Hepatocyte (in vitro differentiated cells): Measurements from ENCODE around the gene MBNL3. TPM values are rescaled to one million over a fixed set of nuclear protein-coding genes. Genes with fewer than 3 reads are reported as not detected.

ENCODE experiments used
- DNase-seq: peaks from one replicate; pipeline ENCODE4 v3.0.0-alpha.2; 2016; ENCODE audit warnings: low spot score
- H2AFZ ChIP-seq: fragments of 200-600 bp; sonication (generic); 2 replicates; pipeline ENCODE4 v1.6.0; 2016; ENCODE audit warnings: antibody characterized with exemption, mild to moderate bottlenecking
- H3K27ac ChIP-seq: fragments of 200-600 bp; sonication (generic); 2 replicates; pipeline ENCODE4 v1.5.1; 2016; ENCODE audit warnings: mild to moderate bottlenecking
- H3K27me3 ChIP-seq: fragments of 200-600 bp; sonication (generic); 2 replicates; pipeline ENCODE4 v1.6.1; 2016
- H3K36me3 ChIP-seq: fragments of 200-600 bp; sonication (generic); replicated peaks from 2 replicates; pipeline ENCODE4 v1.5.1; 2016; ENCODE audit warnings: low read depth; ENCODE audit not compliant: insufficient read depth
- H3K4me1 ChIP-seq: fragments of 200-600 bp; sonication (generic); 2 replicates; pipeline ENCODE4 v1.5.1; 2016; ENCODE audit warnings: mild to moderate bottlenecking, moderate library complexity; ENCODE audit not compliant: insufficient read depth
- H3K4me2 ChIP-seq: fragments of 200-600 bp; sonication (generic); 2 replicates; pipeline ENCODE4 v1.6.0; 2016
- H3K4me3 ChIP-seq: fragments of 200-600 bp; sonication (generic); 2 replicates; pipeline ENCODE4 v1.5.1; 2016; ENCODE audit warnings: mild to moderate bottlenecking
- H3K79me2 ChIP-seq: fragments of 200-600 bp; sonication (generic); 2 replicates; pipeline ENCODE4 v1.6.0; 2017; ENCODE audit warnings: mild to moderate bottlenecking
- H3K9me2 ChIP-seq: fragments of 200-600 bp; sonication (generic); replicated peaks from 2 replicates; pipeline ENCODE4 v1.6.0; 2017; ENCODE audit warnings: mild to moderate bottlenecking; ENCODE audit not compliant: insufficient read depth
- H3K9me3 ChIP-seq: fragments of 200-600 bp; sonication (generic); 2 replicates; pipeline ENCODE4 v1.5.1; 2016; ENCODE audit warnings: low read depth, mild to moderate bottlenecking
- H4K20me1 ChIP-seq: fragments of 200-600 bp; sonication (generic); 2 replicates; pipeline ENCODE4 v1.6.0; 2016; ENCODE audit warnings: mild to moderate bottlenecking; ENCODE audit not compliant: insufficient read depth, poor library complexity, severe bottlenecking
- CTCF ChIP-seq: fragments of 200-600 bp; sonication (generic); IDR thresholded peaks from 2 replicates; pipeline ENCODE4 v1.5.1; 2016; ENCODE audit warnings: antibody characterized with exemption, mild to moderate bottlenecking; ENCODE audit not compliant: poor library complexity
- EZH2 ChIP-seq: fragments of 200-600 bp; sonication (generic); IDR thresholded peaks from 2 replicates; pipeline ENCODE4 v1.6.1; 2016; ENCODE audit warnings: antibody characterized with exemption, mild to moderate bottlenecking, borderline replicate concordance
- EZH2phosphoT487 ChIP-seq: fragments of 200-600 bp; sonication (generic); IDR thresholded peaks from one replicate; pipeline ENCODE4 v1.6.1; 2018; ENCODE audit warnings: antibody characterized with exemption, mild to moderate bottlenecking, low read depth, moderate library complexity; ENCODE audit not compliant: unreplicated experiment, severe bottlenecking
- WGBS: methylation state at CpG from one replicate; pipeline ENCODE4 v1.1.6; 2016; ENCODE audit warnings: low lambda C conversion rate; ENCODE audit errors: missing lambda C conversion rate; 5-methylcytosine and 5-hydroxymethylcytosine counted together
- polyA plus RNA-seq: library from polyadenylated mRNA; unstranded; fragments of >200 nt; fragmentation: Nextera tagmentation; extraction: Ambion mirVana; gene quantifications from 2 replicates; pipeline ENCODE4 v1.2.1, GENCODE V29; 2016
- total RNA-seq: library from RNA; depleted of rRNA; stranded (reverse); fragments of >200 nt; gene quantifications from 2 replicates; pipeline ENCODE4 v1.2.3, GENCODE V29; 2014

MBNL3 gene
- total and polyA plus RNA-seq, 2 experiments from 2014 or later, result 9.6 to 90.5 TPM

GRCh38 chrX:132426695-132427281 is 62.0 kb downstream of the MBNL3 start:
- DNase-seq, result no peak
- no peak overlapping the region for H3K4me2 ChIP-seq
- no peaks in the 10 kb centered on the region for H3K9me2 ChIP-seq
- H3K27ac ChIP-seq, result no peak overlapping the region
- H3K27me3 ChIP-seq, result no peaks in the 10 kb centered on the region
- 54% methylated on average over 1 of the region's 1 CpG for WGBS
- H2AFZ ChIP-seq, result no peak overlapping the region
- no peaks in the 10 kb centered on the region for H3K4me1 ChIP-seq
- H3K79me2 ChIP-seq, result no peaks in the 10 kb centered on the region
- no peak overlapping the region for H3K4me3 ChIP-seq
- H3K36me3 ChIP-seq, result no peaks in the 10 kb centered on the region
- TF ChIP-seq CTCF, result no peak
- TF ChIP-seq EZH2, result no peak
- no peak for TF ChIP-seq EZH2phosphoT487
- H3K9me3 ChIP-seq, result no peaks in the 10 kb centered on the region
- H4K20me1 ChIP-seq, result no peaks in the 10 kb centered on the region

- no peak overlapping the region for H3K4me2 ChIP-seq
- no peaks in the 10 kb centered on the region for H3K79me2 ChIP-seq
- no peaks in the 10 kb centered on the region for H4K20me1 ChIP-seq
- H3K4me1 ChIP-seq, result no peaks in the 10 kb centered on the region
- no peaks in the 10 kb centered on the region for H3K9me2 ChIP-seq
- no peak for DNase-seq
- TF ChIP-seq CTCF, result no peak
- no peak for TF ChIP-seq EZH2
- TF ChIP-seq EZH2phosphoT487, result no peak
- H3K36me3 ChIP-seq, result no peaks in the 10 kb centered on the region
- H3K9me3 ChIP-seq, result no peaks in the 10 kb centered on the region
- no peaks in the 10 kb centered on the region for H3K27me3 ChIP-seq
- no peak overlapping the region for H3K27ac ChIP-seq
- no peak overlapping the region for H2AFZ ChIP-seq
- no peak overlapping the region for H3K4me3 ChIP-seq
- WGBS, result 49% methylated on average over 3 of the region's 3 CpGs
These were observed 63.0 kb downstream of the MBNL3 start for GRCh38 chrX:132425744-132426318.

- no peaks in the 10 kb centered on the region for H3K79me2 ChIP-seq
- no peak overlapping the region for H2AFZ ChIP-seq
- TF ChIP-seq EZH2, result no peak
- TF ChIP-seq CTCF, result no peak
- no peak for TF ChIP-seq EZH2phosphoT487
- no peak overlapping the region for H3K4me2 ChIP-seq
- WGBS, result 56% methylated on average over 5 of the region's 5 CpGs
- no peak overlapping the region for H3K4me3 ChIP-seq
- H3K27me3 ChIP-seq, result no peaks in the 10 kb centered on the region
- H4K20me1 ChIP-seq, result no peaks in the 10 kb centered on the region
- no peak for DNase-seq
- no peak overlapping the region for H3K27ac ChIP-seq
- H3K36me3 ChIP-seq, result no peaks in the 10 kb centered on the region
- H3K9me3 ChIP-seq, result no peaks in the 10 kb centered on the region
- no peaks in the 10 kb centered on the region for H3K9me2 ChIP-seq
- H3K4me1 ChIP-seq, result no peaks in the 10 kb centered on the region
These were observed 65.5 kb downstream of the MBNL3 start for GRCh38 chrX:132423323-132423722.
